Ishikawa (cell line): ENCODE data around the gene KLHDC10.

Source experiments
- CEBPB ChIP-seq: IDR thresholded peaks from 2 replicates; pipeline ENCODE4 v1.6.1; 2012
- CREB1 ChIP-seq: IDR thresholded peaks from 2 replicates; pipeline ENCODE4 v1.6.1; 2012; ENCODE audit warnings: low read depth
- EGR1 ChIP-seq: IDR thresholded peaks from 2 replicates; pipeline ENCODE4 v1.6.1; 2012
- EP300 ChIP-seq: IDR thresholded peaks from 2 replicates; pipeline ENCODE4 v1.6.1; 2012; ENCODE audit warnings: borderline replicate concordance
- FOXM1 ChIP-seq: IDR thresholded peaks from 2 replicates; pipeline ENCODE4 v1.6.1; 2012; ENCODE audit warnings: low read depth, borderline replicate concordance
- NFIC ChIP-seq: IDR thresholded peaks from 2 replicates; pipeline ENCODE4 v1.6.1; 2012
- RAD21 ChIP-seq: IDR thresholded peaks from 2 replicates; pipeline ENCODE4 v1.6.1; 2012; ENCODE audit warnings: low read depth
- TAF1 ChIP-seq: IDR thresholded peaks from 2 replicates; pipeline ENCODE4 v1.6.1; 2012; ENCODE audit warnings: low read depth, mild to moderate bottlenecking
- TCF12 ChIP-seq: IDR thresholded peaks from 2 replicates; pipeline ENCODE4 v1.6.1; 2012; ENCODE audit warnings: low read depth
- YY1 ChIP-seq: IDR thresholded peaks from 2 replicates; pipeline ENCODE4 v1.6.1; 2012; ENCODE audit warnings: low read depth
- TF ChIP-seq, protein P1 (sequence below): IDR thresholded peaks from 2 replicates; pipeline ENCODE4 v1.6.1; 2012; ENCODE audit warnings: low read depth, mild to moderate bottlenecking
- TF ChIP-seq, protein P2 (sequence below): IDR thresholded peaks from 2 replicates; pipeline ENCODE4 v1.6.1; 2012

DNA sequence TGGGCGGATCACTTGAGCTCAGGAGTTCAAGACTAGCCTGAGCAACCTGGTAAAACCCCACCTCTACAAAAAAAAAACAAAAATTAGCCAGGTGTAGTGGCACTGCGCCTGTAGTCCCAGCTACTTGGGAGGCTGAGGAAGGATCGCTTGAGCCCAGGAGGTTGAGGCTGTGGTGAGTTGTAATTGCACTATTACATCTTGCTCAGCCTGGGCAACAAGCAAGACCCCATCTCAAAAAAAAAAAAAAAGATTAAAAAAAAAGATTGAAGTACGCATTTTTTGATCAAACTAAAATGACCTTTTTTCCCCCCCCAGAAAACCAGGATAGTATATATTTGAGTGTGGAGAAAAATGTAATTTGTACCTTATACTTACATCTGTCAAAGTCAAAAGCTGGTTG lies 29.8 kb upstream of the KLHDC10 start:
- TF ChIP-seq NFIC: no peak
- TF ChIP-seq EP300: no peak
- no peak for TF ChIP-seq CEBPB
- TF ChIP-seq, protein P1, sequence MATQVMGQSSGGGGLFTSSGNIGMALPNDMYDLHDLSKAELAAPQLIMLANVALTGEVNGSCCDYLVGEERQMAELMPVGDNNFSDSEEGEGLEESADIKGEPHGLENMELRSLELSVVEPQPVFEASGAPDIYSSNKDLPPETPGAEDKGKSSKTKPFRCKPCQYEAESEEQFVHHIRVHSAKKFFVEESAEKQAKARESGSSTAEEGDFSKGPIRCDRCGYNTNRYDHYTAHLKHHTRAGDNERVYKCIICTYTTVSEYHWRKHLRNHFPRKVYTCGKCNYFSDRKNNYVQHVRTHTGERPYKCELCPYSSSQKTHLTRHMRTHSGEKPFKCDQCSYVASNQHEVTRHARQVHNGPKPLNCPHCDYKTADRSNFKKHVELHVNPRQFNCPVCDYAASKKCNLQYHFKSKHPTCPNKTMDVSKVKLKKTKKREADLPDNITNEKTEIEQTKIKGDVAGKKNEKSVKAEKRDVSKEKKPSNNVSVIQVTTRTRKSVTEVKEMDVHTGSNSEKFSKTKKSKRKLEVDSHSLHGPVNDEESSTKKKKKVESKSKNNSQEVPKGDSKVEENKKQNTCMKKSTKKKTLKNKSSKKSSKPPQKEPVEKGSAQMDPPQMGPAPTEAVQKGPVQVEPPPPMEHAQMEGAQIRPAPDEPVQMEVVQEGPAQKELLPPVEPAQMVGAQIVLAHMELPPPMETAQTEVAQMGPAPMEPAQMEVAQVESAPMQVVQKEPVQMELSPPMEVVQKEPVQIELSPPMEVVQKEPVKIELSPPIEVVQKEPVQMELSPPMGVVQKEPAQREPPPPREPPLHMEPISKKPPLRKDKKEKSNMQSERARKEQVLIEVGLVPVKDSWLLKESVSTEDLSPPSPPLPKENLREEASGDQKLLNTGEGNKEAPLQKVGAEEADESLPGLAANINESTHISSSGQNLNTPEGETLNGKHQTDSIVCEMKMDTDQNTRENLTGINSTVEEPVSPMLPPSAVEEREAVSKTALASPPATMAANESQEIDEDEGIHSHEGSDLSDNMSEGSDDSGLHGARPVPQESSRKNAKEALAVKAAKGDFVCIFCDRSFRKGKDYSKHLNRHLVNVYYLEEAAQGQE: no peak
- TF ChIP-seq RAD21: no peak
- no peak for TF ChIP-seq YY1
- no peak for TF ChIP-seq TAF1
- TF ChIP-seq FOXM1: no peak
- no peak for TF ChIP-seq CREB1
- TF ChIP-seq, protein P2, sequence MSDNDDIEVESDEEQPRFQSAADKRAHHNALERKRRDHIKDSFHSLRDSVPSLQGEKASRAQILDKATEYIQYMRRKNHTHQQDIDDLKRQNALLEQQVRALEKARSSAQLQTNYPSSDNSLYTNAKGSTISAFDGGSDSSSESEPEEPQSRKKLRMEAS: no peak
- TF ChIP-seq EGR1: no peak
- TF ChIP-seq TCF12: no peak
